PFSK-1 (cell line): Measurements from ENCODE around the gene ERGIC1.

Experiments
- FOXP2 ChIP-seq: optimal IDR thresholded peaks from 2 replicates; pipeline ENCODE3; 2011; ENCODE audit warnings: borderline replicate concordance, control low read depth, inconsistent platforms; ENCODE audit not compliant: insufficient read depth; ENCODE audit errors: extremely low read length, extremely low read depth
- POLR2AphosphoS5 ChIP-seq: IDR thresholded peaks from 2 replicates; pipeline ENCODE4 v1.6.1; 2012; ENCODE audit warnings: low read depth, mild to moderate bottlenecking, control low read depth, low read length, moderate library complexity
- SIN3A ChIP-seq: IDR thresholded peaks from 2 replicates; pipeline ENCODE4 v1.6.1; 2012; ENCODE audit warnings: mild to moderate bottlenecking, low read length, moderate library complexity, borderline replicate concordance; ENCODE audit not compliant: insufficient read depth
- TAF1 ChIP-seq: IDR thresholded peaks from 2 replicates; pipeline ENCODE4 v1.6.1; 2012; ENCODE audit warnings: low read length, control low read depth, borderline replicate concordance; ENCODE audit not compliant: insufficient read depth
- TF ChIP-seq, protein P1 (sequence below), 2 experiments: IDR thresholded peaks; 2 replicates each; pipeline versions ENCODE4 v1.6.1 to v1.8.0; 2011 to 2012; ENCODE audit warnings: low read depth in 2 of 2, low read length in 2 of 2, control low read depth in 1 of 2, inconsistent platforms in 1 of 2, mild to moderate bottlenecking in 1 of 2, moderate library complexity in 1 of 2; ENCODE audit not compliant: insufficient read depth in 1 of 2

ERGIC1 gene

DNA sequence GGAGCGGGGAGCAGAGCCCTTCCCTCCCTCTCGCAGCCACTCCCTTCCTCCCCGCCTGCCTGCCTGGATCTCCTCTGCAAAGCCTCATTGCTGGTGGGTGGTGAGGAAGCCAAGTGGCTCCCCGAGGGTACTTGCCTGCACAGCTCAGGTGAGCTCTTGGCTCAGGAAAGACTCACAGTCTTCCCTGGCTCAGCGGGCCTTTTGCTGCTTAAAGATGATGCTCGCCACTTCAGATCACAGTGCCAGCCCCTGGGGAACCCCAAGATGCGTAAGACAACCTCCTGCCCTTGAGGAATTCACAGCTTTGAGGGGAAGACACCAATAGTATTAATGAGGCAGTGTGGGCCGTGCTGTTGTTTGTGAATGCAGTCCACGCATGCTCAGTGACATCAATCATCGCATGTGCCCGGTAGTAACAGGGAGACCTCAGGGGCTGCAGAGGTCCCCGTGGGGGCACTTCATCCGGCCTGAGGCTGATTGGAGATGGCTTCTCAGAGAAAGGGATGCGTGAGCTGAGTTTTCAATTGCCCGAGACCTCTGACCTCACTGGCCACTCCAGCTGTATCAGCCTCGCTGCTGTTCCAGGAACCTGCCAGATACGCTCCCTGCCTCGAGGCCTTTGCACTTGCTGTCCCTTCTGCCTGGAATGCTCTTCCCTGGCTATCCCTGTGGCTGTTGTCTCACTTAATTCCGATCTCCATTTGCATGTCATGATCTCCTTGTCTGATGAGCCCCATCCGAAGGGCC is 36.8 kb downstream of the ERGIC1 start:
- TF ChIP-seq POLR2AphosphoS5 (peak; percentile 51; the same call in 1 of the 2 replicates), FOXP2 (no peak)
- TF ChIP-seq, protein P1, sequence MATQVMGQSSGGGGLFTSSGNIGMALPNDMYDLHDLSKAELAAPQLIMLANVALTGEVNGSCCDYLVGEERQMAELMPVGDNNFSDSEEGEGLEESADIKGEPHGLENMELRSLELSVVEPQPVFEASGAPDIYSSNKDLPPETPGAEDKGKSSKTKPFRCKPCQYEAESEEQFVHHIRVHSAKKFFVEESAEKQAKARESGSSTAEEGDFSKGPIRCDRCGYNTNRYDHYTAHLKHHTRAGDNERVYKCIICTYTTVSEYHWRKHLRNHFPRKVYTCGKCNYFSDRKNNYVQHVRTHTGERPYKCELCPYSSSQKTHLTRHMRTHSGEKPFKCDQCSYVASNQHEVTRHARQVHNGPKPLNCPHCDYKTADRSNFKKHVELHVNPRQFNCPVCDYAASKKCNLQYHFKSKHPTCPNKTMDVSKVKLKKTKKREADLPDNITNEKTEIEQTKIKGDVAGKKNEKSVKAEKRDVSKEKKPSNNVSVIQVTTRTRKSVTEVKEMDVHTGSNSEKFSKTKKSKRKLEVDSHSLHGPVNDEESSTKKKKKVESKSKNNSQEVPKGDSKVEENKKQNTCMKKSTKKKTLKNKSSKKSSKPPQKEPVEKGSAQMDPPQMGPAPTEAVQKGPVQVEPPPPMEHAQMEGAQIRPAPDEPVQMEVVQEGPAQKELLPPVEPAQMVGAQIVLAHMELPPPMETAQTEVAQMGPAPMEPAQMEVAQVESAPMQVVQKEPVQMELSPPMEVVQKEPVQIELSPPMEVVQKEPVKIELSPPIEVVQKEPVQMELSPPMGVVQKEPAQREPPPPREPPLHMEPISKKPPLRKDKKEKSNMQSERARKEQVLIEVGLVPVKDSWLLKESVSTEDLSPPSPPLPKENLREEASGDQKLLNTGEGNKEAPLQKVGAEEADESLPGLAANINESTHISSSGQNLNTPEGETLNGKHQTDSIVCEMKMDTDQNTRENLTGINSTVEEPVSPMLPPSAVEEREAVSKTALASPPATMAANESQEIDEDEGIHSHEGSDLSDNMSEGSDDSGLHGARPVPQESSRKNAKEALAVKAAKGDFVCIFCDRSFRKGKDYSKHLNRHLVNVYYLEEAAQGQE (IDR thresholded peaks at IDR 0.05; ENCODE audit: insufficient read depth in 1 of 2, low read depth in 2 of 2, low read length in 2 of 2) = no peak

DNA sequence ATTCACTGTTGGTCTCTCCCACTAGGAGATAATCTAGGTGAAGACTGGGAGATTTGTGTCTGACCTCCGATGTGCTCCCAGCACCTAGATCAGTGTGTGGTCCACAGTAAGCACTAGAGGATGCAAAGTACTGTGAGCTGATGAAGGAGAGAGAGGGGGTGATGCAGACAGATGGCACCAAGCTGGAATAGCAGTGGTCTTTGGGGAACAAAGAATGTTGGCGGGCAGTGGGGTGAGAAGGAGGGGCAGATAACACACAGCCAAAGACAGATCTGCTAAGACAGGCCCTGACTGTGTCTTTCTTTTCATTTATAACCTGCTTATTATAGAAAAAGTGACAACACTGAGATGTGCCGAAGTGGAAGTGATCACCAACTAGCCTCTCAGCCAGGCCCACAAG is 37.5 kb downstream of the ERGIC1 start:
- no peak for TF ChIP-seq FOXP2
- no peak for TF ChIP-seq SIN3A
- TF ChIP-seq POLR2AphosphoS5 = no peak
- TF ChIP-seq, protein P1 (IDR thresholded peaks at IDR 0.05; ENCODE audit: insufficient read depth in 1 of 2, low read depth in 2 of 2, low read length in 2 of 2) = no peak
- no peak for TF ChIP-seq TAF1

DNA sequence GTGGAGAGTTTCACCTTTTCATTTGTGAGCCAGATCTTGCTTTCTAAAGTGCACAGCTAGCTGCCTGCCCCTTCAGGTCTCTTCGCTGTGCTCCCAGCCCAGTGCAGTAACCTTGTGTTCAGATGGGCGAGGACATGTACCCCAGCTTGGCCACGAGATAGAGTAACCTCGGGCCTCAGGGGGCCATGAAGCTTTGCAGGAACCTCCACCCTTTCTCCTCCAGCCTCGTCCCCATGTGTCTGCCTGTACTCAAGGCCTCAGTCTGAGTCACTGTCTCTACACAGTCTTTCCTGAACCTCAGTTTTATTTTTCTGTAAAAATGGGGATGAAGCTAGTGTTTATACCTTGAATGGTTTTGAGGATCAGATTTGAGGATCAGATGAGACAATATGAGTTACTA is 37.9 kb downstream of the ERGIC1 start:
- no peak for TF ChIP-seq TAF1
- TF ChIP-seq FOXP2 = no peak
- TF ChIP-seq, protein P1 (IDR thresholded peaks at IDR 0.05; ENCODE audit: insufficient read depth in 1 of 2, low read depth in 2 of 2, low read length in 2 of 2) = no peak
- TF ChIP-seq POLR2AphosphoS5 = no peak
- TF ChIP-seq SIN3A = no peak

DNA sequence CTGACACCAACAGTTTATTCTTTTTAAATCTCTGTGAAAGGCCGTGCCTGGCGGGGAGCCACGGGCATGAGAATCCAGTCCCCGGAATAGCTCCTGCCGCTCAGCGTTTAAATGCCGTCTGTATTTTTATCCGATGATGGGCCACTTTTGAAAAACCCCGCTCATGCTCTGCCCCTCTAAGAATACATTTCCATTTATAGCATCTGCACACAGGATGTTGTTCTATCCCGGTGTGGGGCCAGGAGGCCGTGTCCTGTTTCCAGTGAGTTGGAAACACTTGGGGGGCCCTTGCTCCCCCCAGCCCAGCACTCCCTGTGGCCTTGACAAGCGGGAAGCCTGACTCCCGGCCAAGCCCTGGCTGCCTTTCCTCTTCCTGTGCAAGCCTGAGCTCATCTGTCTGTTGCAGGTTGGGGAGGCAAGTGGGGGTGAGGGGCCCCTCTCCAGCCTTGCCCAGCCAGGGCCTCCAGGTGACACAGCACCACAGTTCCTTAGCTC is 39.0 kb downstream of the ERGIC1 start:
- TF ChIP-seq, protein P1 (IDR thresholded peaks at IDR 0.05; ENCODE audit: insufficient read depth in 1 of 2, low read depth in 2 of 2, low read length in 2 of 2) = 0 out of 4 replicates have a peak, but pooled peaks of 1 of the 2 experiments have one; percentile 30
- TF ChIP-seq FOXP2 = no peak

DNA sequence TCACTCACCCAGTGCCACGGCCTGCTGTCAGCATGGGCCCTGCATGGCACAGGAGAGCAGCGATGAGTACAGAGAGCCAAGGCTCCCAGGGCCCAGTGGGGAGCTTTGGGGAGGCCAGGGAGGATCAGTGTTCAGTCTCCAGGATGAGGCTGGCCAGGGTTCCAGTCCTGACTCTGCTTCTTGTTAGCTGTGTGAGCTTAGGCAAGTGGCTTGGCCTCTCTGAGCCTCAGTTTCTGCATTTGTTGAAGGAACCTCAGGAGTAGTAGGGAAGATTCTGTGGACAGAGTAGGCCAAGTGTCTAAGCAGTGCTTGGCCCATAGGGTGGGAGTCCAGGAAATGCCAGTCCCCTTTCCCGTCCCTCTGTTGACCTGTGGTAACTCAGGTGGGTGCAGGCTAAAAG is 39.5 kb downstream of the ERGIC1 start:
- TF ChIP-seq FOXP2 = no peak
- no peak for TF ChIP-seq TAF1
- no peak for TF ChIP-seq POLR2AphosphoS5
- no peak for TF ChIP-seq SIN3A
- TF ChIP-seq, protein P1 (IDR thresholded peaks at IDR 0.05; ENCODE audit: insufficient read depth in 1 of 2, low read depth in 2 of 2, low read length in 2 of 2) = no peak
